GM12878 (cell line): ENCODE results near the gene ARHGEF26. TPM values are rescaled to one million over a fixed set of nuclear protein-coding genes. Genes with fewer than 3 reads are reported as not detected.

Source experiments
- ATAC-seq: fragments of 200-7000 bp; cut with Tn5 transposase; 3 replicates; pipeline ENCODE4 v1.9.1; 2020; ENCODE audit warnings: mild to moderate bottlenecking, moderate library complexity
- BruUV-seq: library from RNA; stranded (reverse); fragments of 400-500 nt; replicated peaks from 2 replicates; lab custom pipeline; 2021; lab: Mats Ljungman, UMichigan
- CTCF ChIA-PET: fragments of 300-600 bp; sonication (Branson Sonifier 250); formaldehyde crosslinking; extraction: SDS; loops from one replicate; lab custom pipeline; 2021; ENCODE audit warnings: inconsistent platforms; lab: Yijun Ruan, JAX
- POLR2A ChIA-PET: fragments of 350-600 bp; formaldehyde crosslinking; extraction: SDS; loops from one replicate; lab custom pipeline; 2021; ENCODE audit warnings: inconsistent platforms; lab: Charles Lee
- RAD21 ChIA-PET: fragments of 300-600 bp; sonication (Branson Sonifier 250); formaldehyde crosslinking; loops from one replicate; lab custom pipeline; 2023; ENCODE audit warnings: antibody characterized with exemption; ENCODE audit not compliant: unreplicated experiment; lab: Charles Lee
- SMC1A ChIA-PET: fragments of 300-600 bp; sonication (Branson Sonifier 250); formaldehyde crosslinking; loops from one replicate; lab custom pipeline; 2023; ENCODE audit not compliant: unreplicated experiment, uncharacterized antibody; lab: Charles Lee
- DNase-seq: peaks from one replicate; pipeline ENCODE4 v3.0.0-alpha.2; 2011; ENCODE audit warnings: low read depth, low spot score
- FAIRE-seq: peaks from 3 replicates; lab custom pipeline; 2011; peaks lifted over from hg19 to GRCh38; lab: Jason Lieb, UNC
- H2AFZ ChIP-seq: 2 replicates; pipeline ENCODE4 v1.6.0; 2011; ENCODE audit warnings: low read depth, low read length, control low read depth; ENCODE audit not compliant: control insufficient read depth
- H3K27ac ChIP-seq: 2 replicates; pipeline ENCODE4 v1.5.1; 2011; ENCODE audit warnings: control low read depth; ENCODE audit not compliant: control insufficient read depth, insufficient read depth
- H3K27me3 ChIP-seq, 2 experiments: replicated peaks in 1 of 2; 2 replicates each; pipeline versions ENCODE4 v1.6.0 to v1.6.1; 2011; ENCODE audit warnings: low read length in 1 of 2; ENCODE audit not compliant: control insufficient read depth in 2 of 2, insufficient read depth in 2 of 2
- H3K36me3 ChIP-seq, 2 experiments: 2 replicates each; pipeline ENCODE4 v1.5.1; 2011; ENCODE audit warnings: low read length in 1 of 2; ENCODE audit not compliant: control insufficient read depth in 2 of 2, insufficient read depth in 2 of 2
- H3K4me1 ChIP-seq: 2 replicates; pipeline ENCODE4 v1.6.1; 2011; ENCODE audit warnings: mild to moderate bottlenecking, low read length, moderate library complexity, mixed read lengths; ENCODE audit not compliant: control insufficient read depth, insufficient read depth
- H3K4me2 ChIP-seq: 2 replicates; pipeline ENCODE4 v1.6.0; 2011; ENCODE audit warnings: control low read depth; ENCODE audit not compliant: control insufficient read depth, insufficient read depth
- H3K4me3 ChIP-seq: fragments of 200-600 bp; sonication (generic); 2 replicates; pipeline ENCODE4 v1.5.1; 2016
- H3K79me2 ChIP-seq: 2 replicates; pipeline ENCODE4 v1.6.0; 2011; ENCODE audit warnings: low read length; ENCODE audit not compliant: control insufficient read depth, insufficient read depth
- H3K9ac ChIP-seq: 2 replicates; pipeline ENCODE4 v1.8.0; 2011; ENCODE audit warnings: low read length, control low read depth, mixed read lengths; ENCODE audit not compliant: control insufficient read depth, insufficient read depth
- H3K9me3 ChIP-seq: replicated peaks from 3 replicates; pipeline ENCODE4 v1.5.1; 2011; ENCODE audit warnings: mild to moderate bottlenecking, low read length; ENCODE audit not compliant: control insufficient read depth, insufficient read depth
- H4K20me1 ChIP-seq: 2 replicates; pipeline ENCODE4 v1.6.0; 2011; ENCODE audit not compliant: control insufficient read depth, insufficient read depth
- ASH2L ChIP-seq: fragments of 300-600, 200-600 bp; sonication (generic); IDR thresholded peaks from 2 replicates; pipeline ENCODE4 v1.6.1; 2017; ENCODE audit warnings: low read depth, mild to moderate bottlenecking, borderline replicate concordance
- CBFB ChIP-seq: IDR thresholded peaks from 2 replicates; pipeline ENCODE4 v1.6.1; 2016; ENCODE audit warnings: antibody characterized with exemption, low read depth
- CHD2 ChIP-seq: IDR thresholded peaks from 2 replicates; pipeline ENCODE4 v1.6.1; 2011; ENCODE audit warnings: low read depth, low read length, improper control_type of control experiment, borderline replicate concordance
- CREB1 ChIP-seq: IDR thresholded peaks from 2 replicates; pipeline ENCODE4 v1.6.1; 2012; ENCODE audit warnings: low read depth, mild to moderate bottlenecking, inconsistent platforms
- DPF2 ChIP-seq: fragments of 450-650 bp; IDR thresholded peaks from 2 replicates; pipeline ENCODE4 v1.6.1; 2017; ENCODE audit warnings: mild to moderate bottlenecking
- EED ChIP-seq: sonication (generic); IDR thresholded peaks from 2 replicates; pipeline ENCODE4 v1.6.1; 2016; ENCODE audit warnings: antibody characterized with exemption, low read depth
- EGR1 ChIP-seq, 2 experiments: IDR thresholded peaks; 1 replicate in 1 of 2; 2 replicates in 1 of 2; pipeline ENCODE4 v1.6.1; 2011 to 2012; ENCODE audit warnings: low read depth in 2 of 2, low read length in 2 of 2, borderline replicate concordance in 1 of 2, mild to moderate bottlenecking in 1 of 2, moderate library complexity in 1 of 2
- FOS ChIP-seq: IDR thresholded peaks from 3 replicates; pipeline ENCODE4 v1.6.1; 2011; ENCODE audit warnings: borderline replicate concordance; ENCODE audit not compliant: insufficient read length; ENCODE audit errors: extremely low read depth
- IKZF1 ChIP-seq: fragments of 450-650 bp; conservative IDR thresholded peaks from 2 replicates; pipeline ENCODE4 v1.6.1; 2017; ENCODE audit warnings: antibody characterized with exemption, mild to moderate bottlenecking
- KLF5 ChIP-seq: fragments of 450-650 bp; IDR thresholded peaks from 2 replicates; pipeline ENCODE4 v1.6.1; 2014; ENCODE audit warnings: mild to moderate bottlenecking; ENCODE audit not compliant: partially characterized antibody
- LARP7 ChIP-seq: fragments of 450-650 bp; IDR thresholded peaks from 2 replicates; pipeline ENCODE4 v1.6.1; 2017; ENCODE audit warnings: mild to moderate bottlenecking
- POLR2AphosphoS5 ChIP-seq: IDR thresholded peaks from 2 replicates; pipeline ENCODE4 v1.6.1; 2011; ENCODE audit warnings: mild to moderate bottlenecking, low read length, inconsistent platforms
- WGBS: methylation state at CpG from one replicate; pipeline ENCODE4 v1.1.6; 2016; ENCODE audit warnings: low lambda C conversion rate; ENCODE audit not compliant: insufficient replicate concordance, insufficient coverage; ENCODE audit errors: missing lambda C conversion rate; 5-methylcytosine and 5-hydroxymethylcytosine counted together
- in situ Hi-C: fragments of 300-500 bp; cut with MboI; formaldehyde crosslinking; loops from 9 replicates; pipeline ENCODE4 v1.14.3; 2018; ENCODE audit warnings: mixed read lengths
- intact Hi-C: fragments of 100-400 bp; cut with micrococcal nuclease; formaldehyde crosslinking; loops from one replicate; pipeline ENCODE4 v1.14.2; 2022; ENCODE audit not compliant: unreplicated experiment
- polyA plus RNA-seq, 11 experiments: library from polyadenylated mRNA; depleted of rRNA in 4 of 11; unstranded in 6 of 11; stranded (reverse) in 5 of 11; fragments of >200 nt; fragmentation: Nextera tagmentation in 4 of 11; fragmentation: Illumina TruSeq in 1 of 11; extraction: Ambion mirVana in 4 of 11; extraction: Trizol in 1 of 11; gene quantifications; 1 replicate in 1 of 11; 2 replicates in 10 of 11; pipeline versions ENCODE4 v1.2.1 to v1.2.3, GENCODE V29; 2011 to 2016; ENCODE audit warnings: inconsistent platforms in 2 of 11, missing spikeins in 2 of 11, low read depth in 1 of 11
- total RNA-seq, 4 experiments: library from RNA; depleted of rRNA in 3 of 4; stranded (reverse); fragments of >200 nt in 3 of 4; fragmentation: Illumina TruSeq in 1 of 4; extraction: Trizol in 1 of 4; gene quantifications; 2 replicates each; pipeline versions ENCODE4 v1.2.1 to v1.2.3, GENCODE V29; 2013 to 2021
- TF ChIP-seq, protein P1 (sequence below): IDR thresholded peaks from 2 replicates; pipeline ENCODE4 v1.6.1; 2011; ENCODE audit warnings: low read depth, low read length, improper control_type of control experiment, borderline replicate concordance

Gene ARHGEF26
- total and polyA plus RNA-seq, 10 of the 15 experiments (the other 5 are each of a cell fraction or from before 2014, with no cell fraction given) = 0.02 to 0.47 (median 0.05) TPM; not detected in 1

DNA sequence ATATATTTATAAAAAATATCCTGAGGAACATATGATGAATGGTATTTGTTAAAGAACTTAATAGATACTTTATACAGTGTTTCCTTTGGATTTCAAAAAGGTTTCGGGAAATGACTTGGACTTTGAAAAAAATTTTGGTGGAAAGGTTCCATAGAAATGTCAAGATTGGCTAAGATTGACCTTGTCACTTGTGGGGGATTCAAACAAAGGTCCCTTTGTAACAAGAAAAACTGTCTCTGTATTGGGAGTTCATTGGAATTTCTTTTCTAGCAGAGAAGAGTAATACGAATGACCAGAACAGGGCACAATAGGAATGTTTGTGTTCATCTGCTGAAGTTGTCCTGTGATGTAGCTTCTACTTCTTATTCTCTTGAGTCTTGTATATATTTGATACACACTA, 43.2 kb downstream of the ARHGEF26 start:
- RAD21 ChIA-PET = no interaction called here
- Histone ChIP-seq H2AFZ (no peak overlapping the region), H3K4me1 (no peaks in the 10 kb centered on the region; the same call in 1 of the 2 replicates), H3K79me2 (no peaks in the 10 kb centered on the region), H3K4me2 (no peak overlapping the region), H4K20me1 (no peaks in the 10 kb centered on the region), H3K27ac (no peak overlapping the region), H3K27me3 (no peaks in the 10 kb centered on the region; a peak in 1 of 4 replicates), H3K4me3 (no peak overlapping the region), H3K9ac (no peak overlapping the region), H3K36me3 (no peaks in the 10 kb centered on the region), H3K9me3 (no peaks in the 10 kb centered on the region)
- no peak for TF ChIP-seq POLR2AphosphoS5
- no peak for TF ChIP-seq CBFB
- no peak for TF ChIP-seq CHD2
- no peak for TF ChIP-seq EED
- TF ChIP-seq DPF2 = no peak
- no peak for TF ChIP-seq FOS
- no peak for TF ChIP-seq CREB1
- TF ChIP-seq IKZF1 = no peak
- TF ChIP-seq, protein P1, sequence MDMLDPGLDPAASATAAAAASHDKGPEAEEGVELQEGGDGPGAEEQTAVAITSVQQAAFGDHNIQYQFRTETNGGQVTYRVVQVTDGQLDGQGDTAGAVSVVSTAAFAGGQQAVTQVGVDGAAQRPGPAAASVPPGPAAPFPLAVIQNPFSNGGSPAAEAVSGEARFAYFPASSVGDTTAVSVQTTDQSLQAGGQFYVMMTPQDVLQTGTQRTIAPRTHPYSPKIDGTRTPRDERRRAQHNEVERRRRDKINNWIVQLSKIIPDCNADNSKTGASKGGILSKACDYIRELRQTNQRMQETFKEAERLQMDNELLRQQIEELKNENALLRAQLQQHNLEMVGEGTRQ = no peak
- TF ChIP-seq KLF5 = no peak
- no peak for TF ChIP-seq ASH2L
- no peak for TF ChIP-seq EGR1 (IDR thresholded peaks at IDR 0.05; ENCODE audit: borderline replicate concordance in 1 of 2, low read depth in 2 of 2, low read length in 2 of 2)
- no peak for TF ChIP-seq LARP7
- intact Hi-C loops (no loop called here), in situ Hi-C loops (no loop called here)
- ATAC-seq = no peak
- WGBS = 34% methylated on average over 2 of the region's 2 CpGs
- no peak for FAIRE-seq
- POLR2A ChIA-PET = no interaction called here
- SMC1A ChIA-PET = no interaction called here
- BruUV-seq = no TSS peak
- DNase-seq = no peak
- CTCF ChIA-PET = interaction anchor here (1.6 to 1.9 kb wide), 2 partner anchors 10 to 76 kb away, joined by 3 to 5 read pairs; no protein-coding TSS in a partner anchor
